Epithelial cell of esophagus (primary cell): ENCODE measurements around the gene SERTAD2.

Source experiments
- DNase-seq: peaks from one replicate; pipeline ENCODE4 v3.0.0; 2010; ENCODE audit warnings: low read depth
- H3K4me3 ChIP-seq: 2 replicates; pipeline ENCODE4 v1.5.1; 2011; ENCODE audit warnings: mild to moderate bottlenecking, low read length, control low read depth
- TF ChIP-seq, protein P1 (sequence below): IDR thresholded peaks from 2 replicates; pipeline ENCODE4 v1.5.1; 2011; ENCODE audit warnings: low read depth, mild to moderate bottlenecking, low read length, control low read depth, inconsistent platforms; ENCODE audit not compliant: insufficient read depth; ENCODE audit errors: missing control alignments

Gene SERTAD2

DNA sequence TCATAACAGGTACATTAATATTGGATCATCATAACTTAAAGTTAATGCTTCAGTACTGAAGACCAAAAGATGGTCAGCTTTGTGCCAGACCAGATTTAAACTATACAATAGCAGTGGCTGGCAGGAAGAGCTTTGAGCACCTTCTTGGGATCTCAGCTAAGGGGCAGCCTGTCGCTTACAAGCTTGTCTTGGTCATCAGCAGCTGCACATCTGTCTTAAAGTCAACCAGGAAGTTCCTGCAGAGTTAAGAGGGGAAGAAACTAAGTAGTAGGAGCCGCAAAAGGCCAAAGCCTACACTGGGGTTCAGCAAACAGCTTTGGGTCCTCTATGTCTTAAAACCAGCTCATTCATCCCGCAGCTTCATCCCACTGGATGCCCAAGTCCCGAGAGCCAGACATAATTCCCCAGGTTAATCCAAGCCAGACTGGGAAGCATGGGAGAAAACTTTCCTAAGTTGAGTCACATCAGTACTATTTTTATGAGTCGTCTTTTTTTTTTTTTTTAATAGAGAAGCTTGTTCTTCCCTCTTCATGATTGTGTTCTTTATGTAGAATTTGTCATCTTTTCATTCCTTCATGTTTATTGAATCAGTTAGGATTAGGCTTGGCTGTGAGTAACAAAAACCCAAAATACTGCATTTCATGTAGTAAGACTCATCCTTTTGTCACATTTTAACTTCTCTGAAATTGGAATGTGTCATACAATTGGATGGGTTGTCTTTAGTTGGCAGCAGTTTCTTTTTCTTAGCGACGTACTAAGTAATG is 59.3 kb downstream of the SERTAD2 start:
- DNase-seq = peak; percentile 81
- TF ChIP-seq, protein P1, sequence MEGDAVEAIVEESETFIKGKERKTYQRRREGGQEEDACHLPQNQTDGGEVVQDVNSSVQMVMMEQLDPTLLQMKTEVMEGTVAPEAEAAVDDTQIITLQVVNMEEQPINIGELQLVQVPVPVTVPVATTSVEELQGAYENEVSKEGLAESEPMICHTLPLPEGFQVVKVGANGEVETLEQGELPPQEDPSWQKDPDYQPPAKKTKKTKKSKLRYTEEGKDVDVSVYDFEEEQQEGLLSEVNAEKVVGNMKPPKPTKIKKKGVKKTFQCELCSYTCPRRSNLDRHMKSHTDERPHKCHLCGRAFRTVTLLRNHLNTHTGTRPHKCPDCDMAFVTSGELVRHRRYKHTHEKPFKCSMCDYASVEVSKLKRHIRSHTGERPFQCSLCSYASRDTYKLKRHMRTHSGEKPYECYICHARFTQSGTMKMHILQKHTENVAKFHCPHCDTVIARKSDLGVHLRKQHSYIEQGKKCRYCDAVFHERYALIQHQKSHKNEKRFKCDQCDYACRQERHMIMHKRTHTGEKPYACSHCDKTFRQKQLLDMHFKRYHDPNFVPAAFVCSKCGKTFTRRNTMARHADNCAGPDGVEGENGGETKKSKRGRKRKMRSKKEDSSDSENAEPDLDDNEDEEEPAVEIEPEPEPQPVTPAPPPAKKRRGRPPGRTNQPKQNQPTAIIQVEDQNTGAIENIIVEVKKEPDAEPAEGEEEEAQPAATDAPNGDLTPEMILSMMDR = no peak

DNA sequence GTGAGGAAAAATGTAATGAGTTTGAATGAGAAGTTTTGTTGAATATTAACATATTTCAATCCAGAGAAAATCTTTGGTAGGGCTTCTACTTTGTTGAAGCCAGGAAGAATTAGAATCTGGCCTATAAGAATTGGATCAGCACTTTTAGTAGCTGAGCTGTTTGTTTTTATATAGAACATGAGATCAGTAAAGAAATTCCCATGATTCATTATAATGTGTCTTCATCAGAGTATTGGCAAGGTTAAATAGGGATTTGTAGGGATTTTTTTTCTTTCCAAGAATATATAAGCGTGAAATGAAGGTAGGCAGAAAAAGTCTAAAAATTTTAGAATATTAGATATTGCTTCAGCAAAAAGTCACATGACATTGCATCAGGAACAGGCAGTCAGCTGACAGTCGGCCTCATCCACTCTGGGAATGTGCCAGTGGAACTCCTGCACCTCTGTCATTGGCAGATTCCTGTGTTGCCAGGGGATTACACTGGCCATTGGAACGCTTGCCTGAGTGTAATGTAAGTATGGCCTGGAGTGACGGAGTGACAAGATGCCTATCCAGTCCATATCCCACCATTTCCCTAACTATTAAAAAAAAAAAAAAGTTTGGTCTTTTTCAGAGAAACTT is 60.6 kb downstream of the SERTAD2 start:
- TF ChIP-seq, protein P1 = no peak
- no peak overlapping the region for H3K4me3 ChIP-seq
- no peak for DNase-seq

More for the DNA sequence above, 59.3 kb downstream of the SERTAD2 start:
- H3K4me3 ChIP-seq = no peak overlapping the region

DNA sequence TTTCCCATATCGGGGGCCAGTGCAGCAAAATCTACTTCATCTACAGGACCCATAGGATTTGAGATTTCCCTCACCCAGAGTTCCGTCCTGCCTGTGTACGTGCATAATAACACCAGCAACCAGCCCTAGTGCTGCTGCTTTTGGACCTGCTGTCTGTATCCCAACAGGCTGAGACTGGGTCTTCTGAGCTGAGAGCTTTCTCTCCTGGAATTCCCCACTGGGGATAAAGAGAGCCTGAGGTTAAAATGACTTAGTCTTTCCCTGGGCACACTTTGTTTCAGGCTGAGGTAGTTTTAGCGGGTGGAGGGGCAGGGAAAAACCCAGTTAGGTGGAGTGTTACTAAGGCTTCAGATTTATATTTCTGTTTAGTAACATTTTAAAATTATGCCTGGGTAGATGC is 62.5 kb downstream of the SERTAD2 start:
- TF ChIP-seq, protein P1 = no peak
- no peak overlapping the region for H3K4me3 ChIP-seq
- DNase-seq = peak; percentile 33

DNA sequence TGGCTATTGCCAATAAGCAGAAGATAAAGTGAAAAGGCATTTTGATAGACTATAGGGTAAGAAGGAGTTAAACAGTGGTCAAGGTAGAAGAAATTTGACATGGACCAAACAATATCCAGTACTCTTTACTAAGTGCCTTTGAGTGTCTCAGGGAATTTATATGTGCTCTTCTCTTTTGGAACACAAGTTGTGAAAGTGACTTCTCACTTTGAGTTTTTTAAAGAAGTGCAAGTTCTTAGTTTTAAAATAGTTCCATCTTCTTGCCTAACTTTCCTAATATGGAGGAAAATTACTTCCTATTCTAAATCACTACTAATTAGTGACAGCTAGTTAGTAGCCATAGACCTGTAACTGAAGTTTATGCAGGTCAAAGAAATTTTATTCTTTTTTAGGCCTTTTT is 66.2 kb downstream of the SERTAD2 start:
- TF ChIP-seq, protein P1 = no peak

DNA sequence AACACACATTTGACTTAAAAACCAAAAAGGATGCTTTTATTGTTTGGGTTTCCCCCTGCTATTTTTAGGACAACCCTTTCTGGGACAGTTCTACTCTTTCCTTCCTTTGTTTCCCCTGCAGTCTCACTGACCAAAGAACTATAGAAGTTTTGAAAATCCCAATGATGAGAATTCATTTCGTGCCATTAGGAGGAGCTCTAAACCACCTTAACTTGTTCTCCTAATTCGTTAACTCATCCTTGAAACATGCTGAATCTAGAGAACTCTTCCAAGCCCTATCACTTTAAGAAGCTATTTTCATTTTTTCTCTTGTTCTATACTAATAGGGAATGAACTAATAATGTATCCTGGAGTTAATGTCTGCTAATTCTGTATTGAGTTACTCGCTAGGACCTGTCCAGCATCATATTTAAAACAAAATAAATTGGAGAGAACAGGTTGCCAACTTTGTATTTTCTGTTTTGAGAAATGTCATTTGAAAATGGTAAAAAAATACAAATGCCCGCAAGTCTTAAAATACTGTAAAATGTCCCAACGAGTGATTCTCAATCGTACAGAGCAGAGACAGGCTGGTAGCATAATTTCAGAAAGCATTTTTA is 66.7 kb downstream of the SERTAD2 start:
- TF ChIP-seq, protein P1 = peak; percentile 67
- H3K4me3 ChIP-seq = no peak overlapping the region
- peak; percentile 63 for DNase-seq

More for the DNA sequence above, 66.2 kb downstream of the SERTAD2 start:
- no peak overlapping the region for H3K4me3 ChIP-seq
- DNase-seq = no peak

DNA sequence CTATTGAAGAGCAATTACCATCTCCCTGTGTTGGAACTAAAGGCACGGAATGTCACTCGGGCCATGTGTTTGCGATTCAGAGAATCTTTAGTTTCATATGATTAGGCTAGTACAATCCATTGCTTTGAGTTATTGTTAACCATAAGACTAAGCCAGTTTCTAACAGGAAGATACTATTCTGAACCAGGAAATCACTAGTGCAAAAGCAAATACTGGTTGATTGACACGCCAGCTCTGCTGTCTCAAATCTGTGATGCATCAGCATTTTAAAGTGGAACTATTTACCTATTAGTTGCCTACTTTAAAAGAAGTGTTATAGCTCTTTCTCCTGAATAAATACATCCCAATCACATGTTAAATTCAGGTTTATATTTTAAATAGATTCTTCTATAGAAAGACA is 67.7 kb downstream of the SERTAD2 start:
- DNase-seq = no peak
- H3K4me3 ChIP-seq = no peak overlapping the region
- TF ChIP-seq, protein P1 = no peak
